Activated CD4-positive, alpha-beta T cell treated with anti-CD3 and anti-CD28 coated beads, Interleukin-2, amount 10 ng/mL, durations not matched to agents 7 days and 5 days (primary cell): ENCODE results near the gene KLF4. TPM values are rescaled to one million over a fixed set of nuclear protein-coding genes. Genes with fewer than 3 reads are reported as not detected.

Experiments
- total RNA-seq, 2 experiments: library from RNA; stranded (reverse); gene quantifications; one replicate each; pipeline ENCODE4 v1.2.3, GENCODE V29; 2021

The KLF4 gene
- total RNA-seq, 2 experiments from 2014 or later = 0.25 to 0.42 TPM

Other genes with a start within 250 kb of the KLF4 start
- 100 to 1,000 TPM in 1 of 2 experiments, 10 to 100 TPM in 1; 89.7 to 116 TPM for gene RAD23B, start 206.5 kb downstream of the KLF4 start, total RNA-seq